Gastrocnemius medialis (tissue), 4 donors: Measurements from ENCODE around the gene PHTF2. TPM values are rescaled to one million over a fixed set of nuclear protein-coding genes. Genes with fewer than 3 reads are reported as not detected.

Experiments used
- ATAC-seq, 2 donors: fragments of 150-250 bp; one replicate each; pipeline ENCODE4 v1.9.1; 2016
- DNase-seq, 2 donors: peaks; one replicate each; pipeline ENCODE4 v3.0.0-alpha.2; 2019
- H3K27ac ChIP-seq, 4 donors: fragments of 200-600 bp; sonication (generic); 1 replicate in 1 of 4; 2 replicates in 3 of 4; pipeline ENCODE4 v1.5.1; 2016 to 2018; ENCODE audit warnings: mild to moderate bottlenecking in 2 of 4, moderate library complexity in 1 of 4
- H3K27me3 ChIP-seq, 3 donors: fragments of 200-600 bp; sonication (generic) in 2 of 3; 1 replicate in 1 of 3; 2 replicates in 2 of 3; pipeline versions ENCODE4 v1.5.1 to v1.6.0; 2016 to 2019; ENCODE audit warnings: mild to moderate bottlenecking in 1 of 3, moderate library complexity in 1 of 3
- H3K36me3 ChIP-seq, 2 donors: fragments of 200-600 bp; sonication (generic) in 1 of 2; one replicate each; pipeline ENCODE4 v1.5.1; 2017 to 2018
- H3K4me1 ChIP-seq, 2 donors: fragments of 200-600 bp; sonication (generic) in 1 of 2; one replicate each; pipeline ENCODE4 v1.5.1; 2016 to 2017; ENCODE audit warnings: mild to moderate bottlenecking in 2 of 2
- H3K4me3 ChIP-seq, 4 donors: fragments of 200-600 bp; sonication (generic) in 3 of 4; 1 replicate in 1 of 4; 2 replicates in 3 of 4; pipeline ENCODE4 v1.5.1; 2016 to 2019; ENCODE audit warnings: mild to moderate bottlenecking in 2 of 4
- H3K9me3 ChIP-seq, 3 donors: fragments of 200-600 bp; sonication (generic) in 2 of 3; 1 replicate in 1 of 3; 2 replicates in 2 of 3; pipeline ENCODE4 v1.5.1; 2016 to 2019
- CTCF ChIP-seq, 5 experiments: fragments of 450-650 bp in 3 of 5; fragments of 200-600 bp in 2 of 5; sonication (generic) in 2 of 5; IDR thresholded peaks in 4 of 5; conservative IDR thresholded peaks in 1 of 5; 1 replicate in 4 of 5; 2 replicates in 1 of 5; pipeline ENCODE4 v1.5.1; 2016 to 2019; ENCODE audit warnings: antibody characterized with exemption in 5 of 5, mild to moderate bottlenecking in 3 of 5, moderate library complexity in 3 of 5
- POLR2A ChIP-seq, 2 donors: fragments of 450-650 bp; IDR thresholded peaks; one replicate each; pipeline ENCODE4 v1.6.1; 2017; ENCODE audit warnings: antibody characterized with exemption in 2 of 2, mild to moderate bottlenecking in 2 of 2, moderate library complexity in 2 of 2
- in situ Hi-C, 4 donors: fragments of 200-750 bp; cut with MboI; loops; one replicate each; pipeline versions ENCODE4 v1.15.0 to v1.8.0; 2017; ENCODE audit warnings: low sequenced_read_pairs in 4 of 4
- intact Hi-C: fragments of 100-400 bp; cut with DNase I; formaldehyde crosslinking; loops from one replicate; pipeline ENCODE4 v1.15.1; 2023; ENCODE audit warnings: low total_unique reads
- total RNA-seq, 4 donors: library from RNA; depleted of rRNA; stranded (reverse); fragments of >200 nt; gene quantifications; one replicate each; pipeline versions ENCODE4 v1.1.0 to v1.2.3, GENCODE V29; 2016

The PHTF2 gene
- total RNA-seq, 4 donors from 2014 or later: 81.2 to 163 (median 108) TPM

- TF ChIP-seq POLR2A (IDR thresholded peaks at IDR 0.05): no peak
- TF ChIP-seq CTCF (IDR thresholded peaks at IDR 0.05 in 4 of 5, conservative IDR thresholded peaks at IDR 0.05 in 1 of 5): no peak
- Histone ChIP-seq H3K4me3 (no peak overlapping the region), H3K9me3 (no peaks in the 10 kb centered on the region), H3K27me3 (no peaks in the 10 kb centered on the region), H3K36me3 (no peaks in the 10 kb centered on the region), H3K27ac (peak overlapping the region; percentile 70 to 85 (median 74)), H3K4me1 (peaks cover 33 to 36% of the 10 kb centered on the region in 2 donors)
- no peak for ATAC-seq
- in situ Hi-C loops: no loop called here
- DNase-seq: no peak
- intact Hi-C loops: no loop called here
These were observed 44.6 kb downstream of the PHTF2 start for GRCh38 chr7:77843194-77843593.

- Histone ChIP-seq H3K9me3 (no peaks in the 10 kb centered on the region), H3K27ac (peak overlapping the region in 3 of 4 donors; percentile 42 to 70 (median 54)), H3K4me3 (no peak overlapping the region), H3K4me1 (peaks cover 14 to 16% of the 10 kb centered on the region in 2 donors), H3K27me3 (no peaks in the 10 kb centered on the region), H3K36me3 (no peaks in the 10 kb centered on the region)
- TF ChIP-seq POLR2A (IDR thresholded peaks at IDR 0.05) (no peak), CTCF (IDR thresholded peaks at IDR 0.05 in 4 of 5, conservative IDR thresholded peaks at IDR 0.05 in 1 of 5) (no peak)
- intact Hi-C loops (no loop called here), in situ Hi-C loops (no loop called here)
- no peak for DNase-seq
- ATAC-seq: no peak
These were observed 47.9 kb downstream of the PHTF2 start for GRCh38 chr7:77846317-77847092.

GRCh38 chr7:77855371-77856083 lies 57.0 kb downstream of the PHTF2 start:
- Histone ChIP-seq H3K27ac (peak overlapping the region; percentile 58 to 87 (median 82)), H3K4me3 (no peak overlapping the region), H3K36me3 (no peaks in the 10 kb centered on the region), H3K27me3 (no peaks in the 10 kb centered on the region), H3K9me3 (no peaks in the 10 kb centered on the region), H3K4me1 (peaks cover 30 to 35% of the 10 kb centered on the region in 2 donors)
- DNase-seq (peak; percentile 87 to 98), ATAC-seq (peak; percentile 94 to 97)
- intact Hi-C loops: no loop called here
- in situ Hi-C loops: no loop called here
- no peak for TF ChIP-seq POLR2A (IDR thresholded peaks at IDR 0.05)
- TF ChIP-seq CTCF (IDR thresholded peaks at IDR 0.05 in 4 of 5, conservative IDR thresholded peaks at IDR 0.05 in 1 of 5): peak in 1 of 5 experiments; percentile 16

- H3K36me3 ChIP-seq: no peaks in the 10 kb centered on the region
- in situ Hi-C loops (no loop called here), intact Hi-C loops (no loop called here)
- no peaks in the 10 kb centered on the region for H3K9me3 ChIP-seq
- H3K27ac ChIP-seq: peak overlapping the region in 3 of 4 donors; percentile 28 to 87 (median 30)
- H3K4me3 ChIP-seq: no peak overlapping the region
- peaks cover 25 to 33% of the 10 kb centered on the region in 2 donors for H3K4me1 ChIP-seq
- no peaks in the 10 kb centered on the region for H3K27me3 ChIP-seq
- DNase-seq (no peak), ATAC-seq (no peak)
- TF ChIP-seq CTCF (IDR thresholded peaks at IDR 0.05 in 4 of 5, conservative IDR thresholded peaks at IDR 0.05 in 1 of 5): no peak
- TF ChIP-seq POLR2A (IDR thresholded peaks at IDR 0.05): no peak
These were observed 59.7 kb downstream of the PHTF2 start for GRCh38 chr7:77858278-77858677.
